Measurements from ENCODE around the gene PALM. TPM values are rescaled to one million over a fixed set of nuclear protein-coding genes. Genes with fewer than 3 reads are reported as not detected.

The PALM gene
- polyA plus RNA-seq, 1 donor (not counting 4 experiments of a cell fraction or from before 2014, with no cell fraction given) = not detected

DNA sequence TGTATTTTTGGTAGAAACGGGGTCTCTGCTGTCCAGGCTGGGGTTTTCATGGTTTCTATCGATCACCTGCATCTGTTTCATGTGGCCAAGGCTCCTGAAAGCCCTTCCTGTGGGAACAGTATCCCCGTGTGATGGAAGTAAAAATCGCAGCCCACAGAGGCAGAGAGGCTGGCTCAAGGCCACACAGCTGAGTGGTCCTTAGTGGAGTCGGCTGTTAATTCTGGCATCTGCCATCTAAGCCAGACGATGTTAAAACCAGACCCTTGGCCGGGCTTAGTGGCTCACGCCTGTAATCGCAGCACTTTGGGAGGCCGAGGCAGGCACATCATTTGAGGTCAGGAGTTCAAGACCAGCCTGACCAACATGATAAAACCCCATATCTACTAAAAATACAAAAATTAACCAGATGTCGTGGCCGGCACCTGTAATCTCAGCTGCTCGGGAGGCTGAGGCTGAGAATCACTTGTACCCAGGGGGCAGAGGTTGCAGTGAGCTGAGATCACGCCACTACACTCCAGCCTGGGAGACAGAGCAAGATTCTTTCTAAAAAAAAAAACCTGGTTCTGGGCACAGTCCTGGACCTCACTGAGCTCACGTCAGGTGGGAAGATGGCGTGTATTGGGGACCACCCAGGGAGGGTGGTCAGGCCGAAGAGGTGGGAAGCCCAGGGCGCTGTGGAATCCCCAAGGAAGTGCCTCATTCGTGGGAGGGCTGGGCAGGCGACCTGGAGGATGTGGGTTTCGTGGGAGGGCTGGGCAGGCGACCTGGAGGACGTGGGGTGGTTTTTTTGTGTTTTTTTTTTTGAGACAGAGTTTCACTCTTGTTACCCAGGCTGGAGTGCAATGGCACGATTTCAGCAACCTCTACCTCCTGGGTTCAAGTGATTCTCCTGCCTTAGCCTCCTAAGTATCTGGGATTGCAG, 23.7 kb downstream of the PALM start:
- Histone ChIP-seq H3K27ac (ENCODE audit: control insufficient read depth, insufficient read depth, low read length) (no peak overlapping the region), H3K4me2 (ENCODE audit: control insufficient read depth, extremely low read depth, insufficient read depth, low read depth, low read length) (no peak overlapping the region), H4K20me1 (ENCODE audit: control insufficient read depth, extremely low read depth, insufficient read depth, low read length) (no peaks in the 10 kb centered on the region), H3K9ac (ENCODE audit: control insufficient read depth, extremely low read depth, insufficient read depth, low read length) (no peak overlapping the region), H3K4me3 (ENCODE audit: control insufficient read depth in 2 of 3, extremely low read depth in 1 of 3, insufficient read depth in 2 of 3, low read depth in 1 of 3, low read length in 3 of 3) (no peak overlapping the region), H3K9me1 (ENCODE audit: control insufficient read depth, extremely low read depth, insufficient read depth, low read length) (no peaks in the 10 kb centered on the region), H3K4me1 (ENCODE audit: control insufficient read depth, extremely low read depth, insufficient read depth, low read length) (no peaks in the 10 kb centered on the region), H3K79me2 (ENCODE audit: control insufficient read depth, insufficient read depth, low read length) (no peaks in the 10 kb centered on the region), H3K9me3 (ENCODE audit: control insufficient read depth, low read depth, low read length) (no peaks in the 10 kb centered on the region), H3K36me3 (ENCODE audit: control insufficient read depth in 2 of 2, extremely low read depth in 1 of 2, insufficient read depth in 2 of 2, low read length in 2 of 2) (no peaks in the 10 kb centered on the region), H2AFZ (ENCODE audit: control insufficient read depth, low read length) (no peak overlapping the region), H3K27me3 (ENCODE audit: control insufficient read depth, extremely low read depth, insufficient read depth, low read length) (no peaks in the 10 kb centered on the region)
- TF ChIP-seq, protein P1, sequence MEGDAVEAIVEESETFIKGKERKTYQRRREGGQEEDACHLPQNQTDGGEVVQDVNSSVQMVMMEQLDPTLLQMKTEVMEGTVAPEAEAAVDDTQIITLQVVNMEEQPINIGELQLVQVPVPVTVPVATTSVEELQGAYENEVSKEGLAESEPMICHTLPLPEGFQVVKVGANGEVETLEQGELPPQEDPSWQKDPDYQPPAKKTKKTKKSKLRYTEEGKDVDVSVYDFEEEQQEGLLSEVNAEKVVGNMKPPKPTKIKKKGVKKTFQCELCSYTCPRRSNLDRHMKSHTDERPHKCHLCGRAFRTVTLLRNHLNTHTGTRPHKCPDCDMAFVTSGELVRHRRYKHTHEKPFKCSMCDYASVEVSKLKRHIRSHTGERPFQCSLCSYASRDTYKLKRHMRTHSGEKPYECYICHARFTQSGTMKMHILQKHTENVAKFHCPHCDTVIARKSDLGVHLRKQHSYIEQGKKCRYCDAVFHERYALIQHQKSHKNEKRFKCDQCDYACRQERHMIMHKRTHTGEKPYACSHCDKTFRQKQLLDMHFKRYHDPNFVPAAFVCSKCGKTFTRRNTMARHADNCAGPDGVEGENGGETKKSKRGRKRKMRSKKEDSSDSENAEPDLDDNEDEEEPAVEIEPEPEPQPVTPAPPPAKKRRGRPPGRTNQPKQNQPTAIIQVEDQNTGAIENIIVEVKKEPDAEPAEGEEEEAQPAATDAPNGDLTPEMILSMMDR (optimal IDR thresholded peaks at IDR 0.05 in 1 of 3, IDR thresholded peaks at IDR 0.05 in 1 of 3, conservative IDR thresholded peaks at IDR 0.05 in 1 of 3; ENCODE audit: extremely low read depth in 1 of 3, insufficient read depth in 2 of 3, low read length in 3 of 3) = no peak
- FAIRE-seq (no peak), DNase-seq (ENCODE audit: low read depth, low spot score) (no peak)
- dilution Hi-C loops (cut with MboI; ENCODE audit: extremely low pct_ligation_motif_present, low sequenced_read_pairs) = no loop called here

DNA sequence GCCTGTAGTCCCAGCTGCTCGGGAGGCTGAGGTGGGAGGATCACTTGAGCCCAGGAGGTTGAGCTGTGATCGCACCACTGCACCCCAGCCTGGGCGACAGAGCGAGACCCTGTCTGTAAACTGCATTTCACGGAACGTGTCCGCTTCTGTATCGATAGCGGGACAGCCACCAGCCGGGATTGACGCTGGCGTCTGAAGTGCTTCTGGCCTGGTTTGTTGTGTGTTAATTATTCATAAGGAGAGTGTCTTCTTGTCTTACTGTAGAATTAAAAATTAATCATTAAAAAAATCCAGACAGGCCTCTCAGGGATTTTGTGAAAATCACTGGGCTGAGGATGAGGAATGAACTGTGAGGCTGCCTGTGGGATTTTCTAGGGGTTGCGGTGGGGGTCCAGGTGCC, 26.0 kb downstream of the PALM start:
- no peaks in the 10 kb centered on the region for H3K27me3 ChIP-seq (ENCODE audit: control insufficient read depth, extremely low read depth, insufficient read depth, low read length)
- H3K4me2 ChIP-seq (ENCODE audit: control insufficient read depth, extremely low read depth, insufficient read depth, low read depth, low read length) = no peak overlapping the region
- dilution Hi-C loops (cut with MboI; ENCODE audit: extremely low pct_ligation_motif_present, low sequenced_read_pairs) = no loop called here
- no peaks in the 10 kb centered on the region for H3K36me3 ChIP-seq (ENCODE audit: control insufficient read depth in 2 of 2, extremely low read depth in 1 of 2, insufficient read depth in 2 of 2, low read length in 2 of 2)
- H3K9me1 ChIP-seq (ENCODE audit: control insufficient read depth, extremely low read depth, insufficient read depth, low read length) = no peaks in the 10 kb centered on the region
- H2AFZ ChIP-seq (ENCODE audit: control insufficient read depth, low read length) = no peak overlapping the region
- no peaks in the 10 kb centered on the region for H3K9me3 ChIP-seq (ENCODE audit: control insufficient read depth, low read depth, low read length)
- H3K4me3 ChIP-seq (ENCODE audit: control insufficient read depth in 2 of 3, extremely low read depth in 1 of 3, insufficient read depth in 2 of 3, low read depth in 1 of 3, low read length in 3 of 3) = no peak overlapping the region
- no peak for TF ChIP-seq EZH2 (IDR thresholded peaks at IDR 0.05; ENCODE audit: low read length)
- TF ChIP-seq, protein P1 (optimal IDR thresholded peaks at IDR 0.05 in 1 of 3, IDR thresholded peaks at IDR 0.05 in 1 of 3, conservative IDR thresholded peaks at IDR 0.05 in 1 of 3; ENCODE audit: extremely low read depth in 1 of 3, insufficient read depth in 2 of 3, low read length in 3 of 3) = no peak
- no peak overlapping the region for H3K27ac ChIP-seq (ENCODE audit: control insufficient read depth, insufficient read depth, low read length)
- no peaks in the 10 kb centered on the region for H3K79me2 ChIP-seq (ENCODE audit: control insufficient read depth, insufficient read depth, low read length)
- H3K4me1 ChIP-seq (ENCODE audit: control insufficient read depth, extremely low read depth, insufficient read depth, low read length) = no peaks in the 10 kb centered on the region
- no peak for FAIRE-seq
- DNase-seq (ENCODE audit: low read depth, low spot score) = no peak
- no peaks in the 10 kb centered on the region for H4K20me1 ChIP-seq (ENCODE audit: control insufficient read depth, extremely low read depth, insufficient read depth, low read length)
- no peak overlapping the region for H3K9ac ChIP-seq (ENCODE audit: control insufficient read depth, extremely low read depth, insufficient read depth, low read length)
